NCI-H345 treated with DMSO at 0.1 percent for 48 hours (cell line): ENCODE results near the gene WDFY4.

ENCODE experiments used
- DNase-seq: peaks from one replicate; lab custom pipeline; 2025; ENCODE audit not compliant: unreplicated experiment; lab: John Stamatoyannopoulos, UW

Gene WDFY4

GRCh38 chr10:48740015-48740707, 55.5 kb downstream of the WDFY4 start:
- DNase-seq: no peak

- no peak for DNase-seq
These were observed 56.3 kb downstream of the WDFY4 start for GRCh38 chr10:48740988-48741387.

- DNase-seq: no peak
These were observed 58.5 kb downstream of the WDFY4 start for GRCh38 chr10:48742891-48743860.

GRCh38 chr10:48744587-48744986, 59.9 kb downstream of the WDFY4 start:
- DNase-seq: no peak

DNA sequence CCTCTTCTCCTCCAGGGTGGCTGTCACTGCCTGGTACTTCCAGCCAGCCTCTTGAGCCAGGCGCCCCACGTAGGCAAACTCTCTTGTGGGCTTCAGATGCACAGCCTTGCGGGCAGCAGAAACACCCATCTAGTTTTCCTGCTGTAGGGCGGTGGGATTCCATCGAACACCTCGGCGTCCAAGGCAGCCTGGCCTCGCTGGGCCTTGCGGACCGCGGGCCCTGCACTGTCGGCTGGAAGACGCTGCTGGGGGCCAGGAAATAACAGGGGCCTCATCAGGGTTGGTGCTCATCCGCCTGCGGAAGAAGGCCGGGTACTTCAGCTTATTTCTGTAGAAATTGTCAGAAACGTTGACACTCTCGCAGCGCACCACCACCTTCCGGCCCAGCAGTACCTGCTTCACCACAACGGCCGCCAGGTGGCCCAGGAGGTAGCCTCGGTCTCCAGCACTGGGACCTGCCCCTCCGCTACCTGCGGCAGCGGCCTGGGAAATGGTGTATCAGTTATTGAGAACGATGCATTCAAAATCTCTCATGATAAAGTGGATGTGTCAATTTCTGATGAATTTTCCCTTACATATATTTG, 61.1 kb downstream of the WDFY4 start:
- DNase-seq: no peak

DNA sequence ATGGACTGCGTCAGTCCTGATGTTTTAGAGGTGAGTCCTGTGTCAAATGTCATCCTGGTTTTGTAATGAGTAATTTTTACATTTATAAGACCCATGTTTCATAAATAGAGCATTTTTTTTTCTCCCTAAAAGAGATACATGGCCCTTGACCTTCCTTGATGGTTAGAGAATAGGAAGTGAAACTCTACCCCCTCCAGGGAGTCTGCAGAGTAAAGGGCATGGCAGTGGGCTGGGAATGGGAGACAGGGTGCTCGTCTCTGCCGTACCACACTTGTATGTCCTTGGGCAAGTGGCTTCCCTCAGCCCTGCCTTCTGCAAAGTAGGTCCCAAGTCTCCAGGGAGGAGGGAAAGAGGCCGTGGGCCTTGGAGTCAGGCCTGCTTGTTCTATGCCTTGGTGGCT, 63.9 kb downstream of the WDFY4 start:
- no peak for DNase-seq

GRCh38 chr10:48749254-48749787, 64.6 kb downstream of the WDFY4 start:
- DNase-seq: no peak

GRCh38 chr10:48750019-48750418, 65.3 kb downstream of the WDFY4 start:
- DNase-seq: no peak

- DNase-seq: no peak
These were observed 66.3 kb downstream of the WDFY4 start for GRCh38 chr10:48750991-48751390.

DNA sequence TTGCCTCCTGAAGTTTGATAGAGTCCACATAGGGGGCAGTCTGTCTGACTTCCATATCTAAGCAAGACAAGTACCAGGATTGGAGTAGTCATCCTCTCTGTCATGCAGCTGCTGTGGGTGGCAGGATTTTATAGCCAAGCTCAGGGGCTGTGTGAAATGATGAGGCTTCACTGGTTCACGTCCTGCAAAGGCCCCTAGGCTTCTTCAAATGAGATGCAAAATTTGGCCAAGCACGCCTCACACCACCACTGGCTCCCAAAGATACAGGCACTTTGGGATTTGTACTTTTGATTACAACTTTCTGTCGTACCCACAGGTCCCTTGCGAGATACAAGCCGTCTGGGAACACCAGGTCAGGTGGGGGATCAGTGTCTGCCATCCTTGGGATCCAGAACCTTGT, 67.1 kb downstream of the WDFY4 start:
- DNase-seq: no peak

DNA sequence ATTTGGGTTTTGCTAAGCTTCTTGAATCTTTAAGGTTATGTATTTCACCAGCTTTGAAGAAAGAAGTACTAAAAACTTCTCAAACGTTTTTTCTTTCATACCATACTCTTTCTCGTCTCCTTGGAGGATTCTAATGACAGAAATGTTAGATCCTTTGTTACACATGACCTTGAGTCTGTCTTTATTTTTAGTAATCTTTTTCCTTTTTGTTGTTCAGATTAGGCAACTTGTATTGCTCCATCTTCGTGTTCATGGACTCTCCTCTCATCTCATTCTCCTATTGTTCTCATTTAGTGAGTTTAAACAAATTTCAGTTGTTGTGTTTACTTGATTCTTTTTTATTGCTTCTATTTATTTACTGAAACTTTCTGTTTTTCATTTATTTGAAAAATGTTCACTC, 73.7 kb downstream of the WDFY4 start:
- no peak for DNase-seq

DNA sequence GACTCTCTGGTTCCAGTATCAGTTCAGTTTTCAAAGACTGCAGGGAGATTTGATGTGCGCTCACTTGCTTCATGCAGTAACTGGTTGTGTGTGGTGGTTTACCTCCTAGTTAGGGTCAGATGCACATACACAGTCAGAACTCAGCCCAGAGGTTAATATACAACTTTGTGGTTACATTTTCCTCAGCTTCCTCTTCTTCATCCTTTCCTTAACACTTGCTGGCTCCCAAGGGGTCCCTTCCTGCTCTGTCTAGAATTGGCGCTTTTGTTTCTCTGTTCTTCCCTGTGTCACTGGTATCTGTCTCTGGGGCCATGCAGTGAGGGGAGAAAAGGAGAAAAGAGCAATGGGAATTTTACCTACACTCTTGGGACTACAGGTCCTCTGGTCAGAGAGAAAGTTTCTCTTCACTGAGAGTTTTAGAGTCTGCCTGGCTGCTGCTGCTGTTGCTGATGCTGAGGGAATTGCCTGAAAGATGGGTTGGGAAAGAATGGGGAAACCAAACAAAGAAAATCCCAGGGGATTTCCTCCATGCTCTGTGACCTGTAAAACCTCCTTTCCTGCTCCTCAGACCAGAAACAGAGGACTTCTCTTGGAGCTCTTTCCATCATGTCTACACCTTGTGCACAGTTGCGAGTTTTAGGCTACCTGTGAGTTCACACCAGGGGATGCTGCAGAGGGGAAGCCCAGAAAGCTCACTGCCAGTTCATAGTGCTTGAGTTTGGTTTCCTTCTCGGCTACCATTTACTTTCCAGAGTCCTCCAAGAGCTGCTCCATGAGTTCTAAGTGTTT, 74.6 kb downstream of the WDFY4 start:
- DNase-seq: no peak

GRCh38 chr10:48760983-48761382, 76.3 kb downstream of the WDFY4 start:
- no peak for DNase-seq

DNA sequence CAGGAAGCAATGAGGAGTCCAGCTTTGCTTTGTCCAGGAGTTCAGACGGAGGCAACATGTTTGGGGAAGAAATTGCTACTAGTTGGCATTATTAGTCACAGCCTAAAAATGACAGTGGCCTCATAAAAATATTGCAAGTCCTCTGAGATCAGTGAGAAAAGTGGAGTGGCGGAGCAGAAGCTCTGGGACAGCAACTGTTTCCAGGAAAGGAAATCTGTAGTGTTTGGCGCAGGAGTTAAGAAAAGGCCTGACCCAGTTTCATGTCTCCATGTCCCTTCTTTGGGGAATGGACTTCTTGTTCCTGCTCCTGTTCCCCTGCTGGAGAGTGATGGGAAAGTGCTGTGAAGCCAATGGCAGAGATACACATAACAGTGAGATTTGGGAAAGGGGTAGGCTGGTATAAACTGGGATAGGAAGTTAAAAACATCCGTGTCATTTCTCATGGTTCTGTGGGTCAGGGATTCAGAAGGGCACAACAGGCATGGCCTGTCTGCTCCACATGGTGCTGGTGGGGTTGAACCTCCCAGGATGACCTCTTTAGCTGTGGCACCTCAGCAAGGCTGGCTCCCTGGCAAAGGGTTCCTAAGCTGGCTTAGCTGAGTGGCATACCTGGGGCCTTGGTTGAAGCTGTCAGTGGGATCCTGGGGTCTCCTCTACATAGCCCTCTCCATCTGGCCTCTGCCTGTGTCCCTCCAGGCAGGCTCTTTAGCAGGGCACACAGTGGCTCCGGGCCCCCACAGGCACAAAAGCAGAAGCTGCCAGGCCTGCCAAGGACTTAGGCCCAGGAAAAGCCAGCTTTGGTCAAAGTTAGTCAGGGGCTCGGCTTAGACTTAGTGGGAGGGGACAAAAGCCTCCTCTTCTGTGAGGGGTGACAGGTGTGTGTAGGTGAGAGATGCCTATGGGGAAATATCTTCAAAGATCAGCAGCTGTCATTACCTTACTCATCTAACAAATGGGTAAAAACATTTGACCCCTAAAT, 77.7 kb downstream of the WDFY4 start:
- DNase-seq: no peak

GRCh38 chr10:48763403-48763965, 78.8 kb downstream of the WDFY4 start:
- DNase-seq: no peak

DNA sequence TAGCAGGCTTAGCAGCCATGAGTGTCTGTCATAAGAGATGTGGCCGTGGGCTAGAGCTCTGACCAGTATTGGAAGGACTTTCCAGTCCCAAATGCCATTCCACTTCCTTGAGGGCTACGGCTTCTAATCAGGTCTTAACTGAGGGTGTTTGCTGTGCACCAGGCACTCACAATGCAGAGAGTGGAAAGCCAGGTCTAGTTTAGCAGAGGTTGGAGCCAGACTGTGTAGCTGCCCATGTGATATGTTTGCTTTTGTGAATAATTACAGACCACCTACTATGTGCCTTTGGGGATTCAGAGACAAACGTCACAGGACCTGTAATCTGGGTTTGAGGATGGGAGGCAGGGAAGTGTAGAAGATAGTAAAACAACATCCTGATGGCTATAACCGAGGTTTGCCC, 79.8 kb downstream of the WDFY4 start:
- no peak for DNase-seq

GRCh38 chr10:48765039-48765438, 80.4 kb downstream of the WDFY4 start:
- DNase-seq: no peak

- DNase-seq: no peak
These were observed 80.9 kb downstream of the WDFY4 start for GRCh38 chr10:48765527-48765926.

DNA sequence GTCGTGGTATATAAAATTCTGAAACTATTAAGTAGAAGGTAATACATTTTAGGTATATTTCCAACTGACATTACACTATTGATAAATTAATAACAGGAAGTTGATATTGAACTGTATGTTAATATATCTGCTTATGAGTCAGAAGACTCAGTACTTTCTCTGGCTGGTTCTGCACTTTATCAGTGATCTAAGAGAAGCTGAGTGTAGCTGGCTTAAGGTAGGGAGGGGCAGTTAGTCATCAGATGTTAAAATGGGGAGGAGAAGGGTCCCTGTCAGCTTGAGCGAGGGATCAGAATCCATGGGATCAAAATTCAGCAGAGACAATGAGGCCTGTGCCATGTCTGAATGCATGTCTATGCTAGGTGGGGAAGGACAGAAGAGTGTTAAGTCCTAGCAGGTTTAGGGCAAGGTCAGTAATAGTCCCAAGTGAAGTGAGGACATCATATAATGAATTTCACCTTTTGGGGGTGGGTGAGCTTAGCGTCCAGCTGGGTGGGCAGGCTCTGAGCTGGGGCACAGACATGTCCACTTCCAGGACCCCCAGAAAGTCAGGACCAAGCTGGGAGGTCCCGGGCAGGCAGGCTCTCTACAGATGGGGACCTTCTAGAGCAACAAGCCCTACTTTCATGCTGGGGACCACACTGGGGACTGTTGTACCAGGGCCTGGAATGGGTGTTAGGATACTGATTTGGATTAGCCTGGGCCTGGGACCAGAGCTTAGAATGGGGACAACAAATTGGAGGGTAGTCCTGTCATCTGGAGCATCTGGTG, 82.9 kb downstream of the WDFY4 start:
- no peak for DNase-seq
